Hepatocyte (in vitro differentiated cells): ENCODE measurements around the gene DCLK2. TPM values are rescaled to one million over a fixed set of nuclear protein-coding genes. Genes with fewer than 3 reads are reported as not detected.

Experiments
- DNase-seq: peaks from one replicate; pipeline ENCODE4 v3.0.0-alpha.2; 2016; ENCODE audit warnings: low spot score
- H2AFZ ChIP-seq: fragments of 200-600 bp; sonication (generic); 2 replicates; pipeline ENCODE4 v1.6.0; 2016; ENCODE audit warnings: antibody characterized with exemption, mild to moderate bottlenecking
- H3K27ac ChIP-seq: fragments of 200-600 bp; sonication (generic); 2 replicates; pipeline ENCODE4 v1.5.1; 2016; ENCODE audit warnings: mild to moderate bottlenecking
- H3K27me3 ChIP-seq: fragments of 200-600 bp; sonication (generic); 2 replicates; pipeline ENCODE4 v1.6.1; 2016
- H3K36me3 ChIP-seq: fragments of 200-600 bp; sonication (generic); replicated peaks from 2 replicates; pipeline ENCODE4 v1.5.1; 2016; ENCODE audit warnings: low read depth; ENCODE audit not compliant: insufficient read depth
- H3K4me1 ChIP-seq: fragments of 200-600 bp; sonication (generic); 2 replicates; pipeline ENCODE4 v1.5.1; 2016; ENCODE audit warnings: mild to moderate bottlenecking, moderate library complexity; ENCODE audit not compliant: insufficient read depth
- H3K4me2 ChIP-seq: fragments of 200-600 bp; sonication (generic); 2 replicates; pipeline ENCODE4 v1.6.0; 2016
- H3K4me3 ChIP-seq: fragments of 200-600 bp; sonication (generic); 2 replicates; pipeline ENCODE4 v1.5.1; 2016; ENCODE audit warnings: mild to moderate bottlenecking
- H3K79me2 ChIP-seq: fragments of 200-600 bp; sonication (generic); 2 replicates; pipeline ENCODE4 v1.6.0; 2017; ENCODE audit warnings: mild to moderate bottlenecking
- H3K9me2 ChIP-seq: fragments of 200-600 bp; sonication (generic); replicated peaks from 2 replicates; pipeline ENCODE4 v1.6.0; 2017; ENCODE audit warnings: mild to moderate bottlenecking; ENCODE audit not compliant: insufficient read depth
- H3K9me3 ChIP-seq: fragments of 200-600 bp; sonication (generic); 2 replicates; pipeline ENCODE4 v1.5.1; 2016; ENCODE audit warnings: low read depth, mild to moderate bottlenecking
- H4K20me1 ChIP-seq: fragments of 200-600 bp; sonication (generic); 2 replicates; pipeline ENCODE4 v1.6.0; 2016; ENCODE audit warnings: mild to moderate bottlenecking; ENCODE audit not compliant: insufficient read depth, poor library complexity, severe bottlenecking
- EZH2 ChIP-seq: fragments of 200-600 bp; sonication (generic); IDR thresholded peaks from 2 replicates; pipeline ENCODE4 v1.6.1; 2016; ENCODE audit warnings: antibody characterized with exemption, mild to moderate bottlenecking, borderline replicate concordance
- EZH2phosphoT487 ChIP-seq: fragments of 200-600 bp; sonication (generic); IDR thresholded peaks from one replicate; pipeline ENCODE4 v1.6.1; 2018; ENCODE audit warnings: antibody characterized with exemption, mild to moderate bottlenecking, low read depth, moderate library complexity; ENCODE audit not compliant: unreplicated experiment, severe bottlenecking
- WGBS: methylation state at CpG from one replicate; pipeline ENCODE4 v1.1.6; 2016; ENCODE audit warnings: low lambda C conversion rate; ENCODE audit errors: missing lambda C conversion rate; 5-methylcytosine and 5-hydroxymethylcytosine counted together
- polyA plus RNA-seq: library from polyadenylated mRNA; unstranded; fragments of >200 nt; fragmentation: Nextera tagmentation; extraction: Ambion mirVana; gene quantifications from 2 replicates; pipeline ENCODE4 v1.2.1, GENCODE V29; 2016
- total RNA-seq: library from RNA; depleted of rRNA; stranded (reverse); fragments of >200 nt; gene quantifications from 2 replicates; pipeline ENCODE4 v1.2.3, GENCODE V29; 2014
- TF ChIP-seq, protein P1 (sequence below): fragments of 200-600 bp; sonication (generic); IDR thresholded peaks from 2 replicates; pipeline ENCODE4 v1.5.1; 2016; ENCODE audit warnings: antibody characterized with exemption, mild to moderate bottlenecking; ENCODE audit not compliant: poor library complexity

DCLK2 gene
- total and polyA plus RNA-seq, 2 experiments from 2014 or later, result 1.5 to 2.8 TPM

DNA sequence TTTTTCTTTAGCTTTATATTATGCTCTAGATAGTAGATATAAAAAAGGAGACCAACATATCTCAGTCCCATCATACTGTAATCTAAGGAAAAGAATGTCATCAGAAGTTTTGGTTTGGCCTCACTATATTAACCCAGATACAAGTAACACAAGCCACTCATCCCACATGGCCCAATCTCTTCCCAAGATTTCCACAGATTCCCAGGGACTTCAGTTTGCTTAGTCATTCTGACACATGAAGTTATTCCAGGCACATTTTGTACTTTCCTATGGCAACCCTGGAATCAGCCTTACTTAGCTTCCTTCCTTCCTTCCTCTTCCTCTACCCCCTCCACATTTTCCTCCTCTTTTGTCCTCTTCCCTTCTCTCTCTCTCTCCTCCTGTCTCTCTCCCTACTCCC lies 21.7 kb upstream of the DCLK2 start:
- H3K4me1 ChIP-seq, result no peaks in the 10 kb centered on the region
- no peak overlapping the region for H3K4me2 ChIP-seq
- no peak overlapping the region for H2AFZ ChIP-seq
- H3K79me2 ChIP-seq, result no peaks in the 10 kb centered on the region
- no peaks in the 10 kb centered on the region for H3K27me3 ChIP-seq
- H3K27ac ChIP-seq, result no peak overlapping the region
- no peak for DNase-seq
- H3K4me3 ChIP-seq, result no peak overlapping the region
- no peaks in the 10 kb centered on the region for H3K36me3 ChIP-seq
- H3K9me3 ChIP-seq, result peaks cover 4% of the 10 kb centered on the region
- no peaks in the 10 kb centered on the region for H4K20me1 ChIP-seq
- no peaks in the 10 kb centered on the region for H3K9me2 ChIP-seq
- TF ChIP-seq, protein P1, sequence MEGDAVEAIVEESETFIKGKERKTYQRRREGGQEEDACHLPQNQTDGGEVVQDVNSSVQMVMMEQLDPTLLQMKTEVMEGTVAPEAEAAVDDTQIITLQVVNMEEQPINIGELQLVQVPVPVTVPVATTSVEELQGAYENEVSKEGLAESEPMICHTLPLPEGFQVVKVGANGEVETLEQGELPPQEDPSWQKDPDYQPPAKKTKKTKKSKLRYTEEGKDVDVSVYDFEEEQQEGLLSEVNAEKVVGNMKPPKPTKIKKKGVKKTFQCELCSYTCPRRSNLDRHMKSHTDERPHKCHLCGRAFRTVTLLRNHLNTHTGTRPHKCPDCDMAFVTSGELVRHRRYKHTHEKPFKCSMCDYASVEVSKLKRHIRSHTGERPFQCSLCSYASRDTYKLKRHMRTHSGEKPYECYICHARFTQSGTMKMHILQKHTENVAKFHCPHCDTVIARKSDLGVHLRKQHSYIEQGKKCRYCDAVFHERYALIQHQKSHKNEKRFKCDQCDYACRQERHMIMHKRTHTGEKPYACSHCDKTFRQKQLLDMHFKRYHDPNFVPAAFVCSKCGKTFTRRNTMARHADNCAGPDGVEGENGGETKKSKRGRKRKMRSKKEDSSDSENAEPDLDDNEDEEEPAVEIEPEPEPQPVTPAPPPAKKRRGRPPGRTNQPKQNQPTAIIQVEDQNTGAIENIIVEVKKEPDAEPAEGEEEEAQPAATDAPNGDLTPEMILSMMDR, result no peak

DNA sequence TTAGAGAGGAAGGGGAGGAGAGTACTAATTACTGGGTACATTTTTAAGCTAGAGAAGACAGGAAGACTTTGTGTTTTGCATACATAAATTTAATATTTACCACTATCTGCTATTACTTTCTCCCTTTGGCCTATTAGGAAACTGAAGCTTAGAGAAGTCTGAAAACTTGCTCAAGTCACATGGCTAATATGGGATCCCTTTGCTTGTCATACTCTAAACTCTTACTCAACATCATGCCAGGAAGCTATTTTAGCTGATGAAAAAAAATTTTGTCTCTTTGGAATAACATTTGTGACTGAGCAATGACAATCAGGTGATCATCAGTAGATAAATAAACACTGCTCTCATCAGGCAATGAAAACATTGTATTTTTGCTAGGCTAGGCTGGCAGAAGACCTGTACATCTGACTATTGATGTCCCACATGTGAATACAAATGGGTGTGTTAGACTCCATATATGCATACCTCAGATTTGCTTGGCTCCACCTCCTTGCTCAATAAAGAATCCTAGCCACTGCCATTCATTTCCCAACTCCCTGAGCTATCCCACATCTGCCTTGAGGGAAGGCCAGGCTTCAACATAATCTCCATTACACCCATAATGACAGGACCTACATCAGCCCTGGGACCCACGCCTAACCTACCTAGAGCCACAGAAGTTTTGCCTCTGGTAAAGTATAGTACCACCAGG lies 17.0 kb upstream of the DCLK2 start:
- Histone ChIP-seq H3K27ac (no peak overlapping the region), H3K9me2 (no peaks in the 10 kb centered on the region), H2AFZ (no peak overlapping the region), H3K36me3 (no peaks in the 10 kb centered on the region), H3K4me3 (no peak overlapping the region), H3K9me3 (peaks cover 2% of the 10 kb centered on the region), H3K4me2 (no peak overlapping the region), H3K4me1 (no peaks in the 10 kb centered on the region), H3K79me2 (no peaks in the 10 kb centered on the region), H3K27me3 (no peaks in the 10 kb centered on the region), H4K20me1 (no peaks in the 10 kb centered on the region)
- TF ChIP-seq EZH2phosphoT487 (no peak), EZH2 (no peak)
- TF ChIP-seq, protein P1, result no peak
- WGBS, result 0% methylated on average over 1 of the region's 1 CpG
- no peak for DNase-seq

DNA sequence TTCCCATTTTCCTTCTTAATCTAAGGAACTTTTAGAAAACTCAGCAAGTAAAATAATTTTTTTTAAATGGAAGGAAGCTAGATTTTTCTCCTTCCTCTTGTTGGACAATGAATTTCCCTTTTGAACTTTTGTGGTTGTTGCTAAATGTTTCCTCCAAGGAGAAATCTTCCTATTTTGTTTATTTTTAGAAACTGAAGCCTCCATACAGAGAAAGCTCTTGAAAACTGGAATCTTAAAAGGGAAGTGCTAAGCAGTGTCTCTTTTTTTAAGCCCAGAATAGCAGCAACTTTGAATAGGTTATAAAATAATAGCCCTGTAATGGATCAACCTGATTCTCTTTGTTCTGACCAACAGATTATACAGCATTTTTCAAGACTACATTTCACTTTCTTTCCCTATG lies 15.1 kb upstream of the DCLK2 start:
- TF ChIP-seq EZH2phosphoT487 (no peak), EZH2 (no peak)
- TF ChIP-seq, protein P1, result no peak
- Histone ChIP-seq H3K9me2 (no peaks in the 10 kb centered on the region), H3K36me3 (no peaks in the 10 kb centered on the region), H3K4me1 (no peaks in the 10 kb centered on the region), H3K27me3 (no peaks in the 10 kb centered on the region), H3K27ac (no peak overlapping the region), H3K4me3 (no peak overlapping the region), H2AFZ (no peak overlapping the region), H3K79me2 (no peaks in the 10 kb centered on the region), H3K9me3 (no peaks in the 10 kb centered on the region), H4K20me1 (no peaks in the 10 kb centered on the region), H3K4me2 (no peak overlapping the region)
- no peak for DNase-seq

DNA sequence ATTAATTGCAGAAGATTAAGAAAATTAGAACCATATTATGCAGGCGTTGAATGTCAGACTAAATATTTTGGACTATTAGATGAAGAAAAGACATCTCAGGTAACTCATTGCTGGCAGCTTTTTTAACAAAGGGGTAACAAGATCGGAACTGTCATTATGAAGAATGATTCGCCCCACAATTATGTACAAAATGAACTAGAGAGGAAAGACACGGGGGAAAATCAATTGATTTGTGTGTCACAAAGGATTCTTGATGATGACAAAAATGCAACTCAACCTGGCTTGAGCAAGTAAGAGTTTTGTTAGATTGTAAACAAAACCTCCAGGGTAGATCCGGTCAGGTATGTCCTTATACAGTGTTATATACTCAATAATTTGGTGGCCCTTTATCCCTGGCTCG lies 12.5 kb upstream of the DCLK2 start:
- Histone ChIP-seq H4K20me1 (no peaks in the 10 kb centered on the region), H3K4me2 (no peak overlapping the region), H3K27me3 (no peaks in the 10 kb centered on the region), H3K4me3 (no peak overlapping the region), H3K79me2 (no peaks in the 10 kb centered on the region), H3K9me2 (no peaks in the 10 kb centered on the region), H3K9me3 (no peaks in the 10 kb centered on the region), H2AFZ (no peak overlapping the region), H3K36me3 (no peaks in the 10 kb centered on the region), H3K27ac (no peak overlapping the region), H3K4me1 (no peaks in the 10 kb centered on the region)
- DNase-seq, result no peak
- WGBS, result 86% methylated on average over 6 of the region's 6 CpGs
- TF ChIP-seq, protein P1, result no peak
- TF ChIP-seq EZH2, result no peak
- no peak for TF ChIP-seq EZH2phosphoT487
